ENCODE data around the gene SWT1.
"Not testable (repeated sequence)": the region's sequence is repeated elsewhere in the genome, so short reads cannot be mapped to it uniquely, and the experiment has no call there.

Gene SWT1

GRCh38 chr1:185198712-185199111, 41.7 kb downstream of the SWT1 start:
- DNase-seq = not testable (repeated sequence)

- no peak for DNase-seq
These were observed 43.9 kb downstream of the SWT1 start for GRCh38 chr1:185200889-185201288.

GRCh38 chr1:185207170-185207569, 50.2 kb downstream of the SWT1 start:
- peak; percentile 41 for DNase-seq

GRCh38 chr1:185207980-185208602, 51.1 kb downstream of the SWT1 start:
- peak; percentile 70 for DNase-seq

- peak; percentile 28 for DNase-seq
These were observed 51.7 kb downstream of the SWT1 start for GRCh38 chr1:185208626-185209180.

GRCh38 chr1:185209357-185209756, 52.4 kb downstream of the SWT1 start:
- not testable (repeated sequence) for DNase-seq

- no peak for DNase-seq
These were observed 56.1 kb downstream of the SWT1 start for GRCh38 chr1:185213091-185213490.

GRCh38 chr1:185215911-185216310, 58.9 kb downstream of the SWT1 start:
- no peak for DNase-seq

- no peak for DNase-seq
These were observed 67.2 kb downstream of the SWT1 start for GRCh38 chr1:185224132-185224531.

- DNase-seq = no peak
These were observed 70.2 kb downstream of the SWT1 start for GRCh38 chr1:185227161-185227560.

GRCh38 chr1:185228979-185229378, 72.0 kb downstream of the SWT1 start:
- no peak for DNase-seq

GRCh38 chr1:185229981-185230380, 73.0 kb downstream of the SWT1 start:
- no peak for DNase-seq

GRCh38 chr1:185232874-185233273, 75.9 kb downstream of the SWT1 start:
- no peak for DNase-seq

GRCh38 chr1:185234183-185234582, 77.2 kb downstream of the SWT1 start:
- not testable (repeated sequence) for DNase-seq

- DNase-seq = not testable (repeated sequence)
These were observed 80.2 kb downstream of the SWT1 start for GRCh38 chr1:185237176-185237575.

GRCh38 chr1:185237661-185238060, 80.7 kb downstream of the SWT1 start:
- no peak for DNase-seq

GRCh38 chr1:185238447-185238846, 81.5 kb downstream of the SWT1 start:
- DNase-seq = peak; percentile 82

GRCh38 chr1:185239861-185240260, 82.9 kb downstream of the SWT1 start:
- peak; percentile 55 for DNase-seq

- peak; percentile 50 for DNase-seq
These were observed 84.2 kb downstream of the SWT1 start for GRCh38 chr1:185241127-185241526.

GRCh38 chr1:185244015-185244747, 87.2 kb downstream of the SWT1 start:
- no peak for DNase-seq

- no peak for DNase-seq
These were observed 88.5 kb downstream of the SWT1 start for GRCh38 chr1:185245466-185245865.

- peak; percentile 81 for DNase-seq
These were observed 92.6 kb downstream of the SWT1 start for GRCh38 chr1:185249563-185249962.

- no peak for DNase-seq
These were observed 93.1 kb downstream of the SWT1 start for GRCh38 chr1:185250063-185250462.

- not testable (repeated sequence) for DNase-seq
These were observed 95.0 kb downstream of the SWT1 start for GRCh38 chr1:185251928-185252327.
